Testis (tissue), 3 donors: Measurements from ENCODE around the gene SLC16A3. TPM values are rescaled to one million over a fixed set of nuclear protein-coding genes. Genes with fewer than 3 reads are reported as not detected.
"Not testable (repeated sequence)": the region's sequence is repeated elsewhere in the genome, so short reads cannot be mapped to it uniquely, and the experiment has no call there.

ENCODE experiments used
- DNase-seq: peaks from one replicate; pipeline ENCODE4 v3.0.0-alpha.2; 2019
- H3K27ac ChIP-seq, 2 donors: fragments of 200-600 bp; sonication (generic); one replicate each; pipeline ENCODE4 v1.5.1; 2019
- H3K27me3 ChIP-seq: fragments of 200-600 bp; sonication (generic); one replicate; pipeline ENCODE4 v1.5.1; 2019
- H3K36me3 ChIP-seq: fragments of 200-600 bp; sonication (generic); one replicate; pipeline ENCODE4 v1.5.1; 2017; ENCODE audit warnings: low read depth; ENCODE audit errors: missing control alignments
- H3K4me1 ChIP-seq: fragments of 200-600 bp; sonication (generic); one replicate; pipeline ENCODE4 v1.5.1; 2019
- H3K4me3 ChIP-seq, 2 donors: fragments of 200-600 bp; sonication (generic); one replicate each; pipeline ENCODE4 v1.5.1; 2017 to 2019
- H3K9me3 ChIP-seq: fragments of 200-600 bp; sonication (generic); one replicate; pipeline ENCODE4 v1.5.1; 2017
- CTCF ChIP-seq, 3 experiments: fragments of 450-650 bp in 2 of 3; fragments of 200-600 bp in 1 of 3; sonication (generic) in 1 of 3; IDR thresholded peaks; one replicate each; pipeline ENCODE4 v1.5.1; 2016 to 2019; ENCODE audit warnings: antibody characterized with exemption in 3 of 3, mild to moderate bottlenecking in 2 of 3, moderate library complexity in 1 of 3
- POLR2A ChIP-seq: fragments of 450-650 bp; IDR thresholded peaks from one replicate; pipeline ENCODE4 v1.6.1; 2017; ENCODE audit warnings: antibody characterized with exemption, mild to moderate bottlenecking, moderate library complexity
- WGBS, 2 donors: methylation state at CpG; one replicate each; pipeline ENCODE4 v1.1.5; 2018; 5-methylcytosine and 5-hydroxymethylcytosine counted together
- intact Hi-C: fragments of 100-400 bp; cut with DNase I; formaldehyde crosslinking; loops from one replicate; pipeline ENCODE4 v1.15.1; 2023; ENCODE audit warnings: low total_unique reads
- polyA plus RNA-seq: library from polyadenylated mRNA; stranded (reverse); fragments of 350-450 nt; fragmentation: Illumina TruSeq; extraction: RNeasy Lipid Tissue Mini Kit (QIAGEN cat#74804); gene quantifications from one replicate; pipeline ENCODE4 v1.2.3, GENCODE V29; 2014; ENCODE audit warnings: low read depth, low replicate concordance; ENCODE audit not compliant: insufficient read depth
- total RNA-seq, 2 donors: library from RNA; depleted of rRNA; stranded (reverse); fragments of >200 nt; gene quantifications; one replicate each; pipeline ENCODE4 v1.2.3, GENCODE V29; 2016

SLC16A3 gene
- total and polyA plus RNA-seq, 3 donors from 2014 or later: 67.7 to 71.4 (median 70.6) TPM

DNA sequence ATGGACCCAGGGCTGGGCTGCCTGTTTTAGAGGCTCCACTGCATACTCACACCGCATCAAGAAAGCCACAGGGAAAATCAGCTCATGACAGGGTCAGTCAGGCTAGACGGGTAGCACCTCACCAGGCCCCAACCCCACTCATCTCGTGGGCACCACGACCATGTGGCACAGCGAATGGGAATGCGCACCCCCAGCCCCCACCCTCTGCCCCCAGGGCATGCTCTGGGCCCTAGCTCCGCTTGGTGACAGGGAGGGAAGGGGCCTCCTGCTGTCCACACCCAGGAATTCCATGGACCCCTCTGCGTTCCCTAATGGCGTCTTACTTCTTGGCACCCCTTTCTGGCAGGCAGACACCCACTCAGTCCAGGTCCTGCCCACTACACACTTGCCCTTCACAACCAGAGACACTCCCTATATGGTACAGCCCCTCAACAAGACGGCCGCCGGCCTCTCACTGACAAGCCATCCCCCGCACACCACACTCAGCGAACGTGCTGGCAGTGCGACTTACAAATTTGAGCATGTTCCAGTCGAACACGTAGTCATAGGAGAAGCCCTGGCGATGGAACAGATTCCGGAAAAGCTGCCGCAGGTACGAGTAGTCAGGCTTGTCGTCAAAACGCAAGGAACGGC lies 22.1 kb downstream of the SLC16A3 start:
- H3K9me3 ChIP-seq: no peaks in the 10 kb centered on the region
- no peak for DNase-seq
- TF ChIP-seq POLR2A: no peak
- no peak for TF ChIP-seq CTCF (IDR thresholded peaks at IDR 0.05)
- no peak overlapping the region for H3K4me3 ChIP-seq
- WGBS, 2 donors: 83 to 90% methylated on average over 18 to 25 of the region's 25 CpGs
- H3K27ac ChIP-seq: no peak overlapping the region
- H3K4me1 ChIP-seq: peaks cover 20% of the 10 kb centered on the region
- intact Hi-C loops: no loop called here
- H3K36me3 ChIP-seq: no peaks in the 10 kb centered on the region
- H3K27me3 ChIP-seq: no peaks in the 10 kb centered on the region

- DNase-seq: no peak
- 93 to 94% methylated on average over 12 to 28 of the region's 28 CpGs for WGBS, 2 donors
- Histone ChIP-seq H3K36me3 (no peaks in the 10 kb centered on the region), H3K9me3 (no peaks in the 10 kb centered on the region), H3K4me1 (peaks cover 4% of the 10 kb centered on the region), H3K4me3 (no peak overlapping the region), H3K27ac (no peak overlapping the region), H3K27me3 (no peaks in the 10 kb centered on the region)
- intact Hi-C loops: no loop called here
- no peak for TF ChIP-seq CTCF (IDR thresholded peaks at IDR 0.05)
- TF ChIP-seq POLR2A: no peak
Observed at GRCh38 chr17:82252511-82253178, 23.8 kb downstream of the SLC16A3 start.

- intact Hi-C loops: no loop called here
- Histone ChIP-seq H3K27ac (no peak overlapping the region), H3K36me3 (no peaks in the 10 kb centered on the region)
Observed at GRCh38 chr17:82253179-82253544, 24.3 kb downstream of the SLC16A3 start.

GRCh38 chr17:82254096-82254495 lies 25.3 kb downstream of the SLC16A3 start:
- H3K27ac ChIP-seq, DNase-seq, H3K4me1 ChIP-seq, H3K9me3 ChIP-seq, H3K4me3 ChIP-seq, H3K36me3 ChIP-seq, intact Hi-C loops, H3K27me3 ChIP-seq: not testable (repeated sequence)
- 98% methylated on average over 39 of the region's 39 CpGs; no CpG with 5 or more reads in 1 of the 2 donors for WGBS, 2 donors

More at GRCh38 chr17:82253179-82253544, 24.3 kb downstream of the SLC16A3 start:
- Histone ChIP-seq H3K9me3 (no peaks in the 10 kb centered on the region), H3K27me3 (no peaks in the 10 kb centered on the region), H3K4me1 (no peaks in the 10 kb centered on the region), H3K4me3 (no peak overlapping the region)
- WGBS, 2 donors: 93 to 100% methylated on average over 5 to 12 of the region's 12 CpGs
- no peak for DNase-seq
- TF ChIP-seq CTCF (IDR thresholded peaks at IDR 0.05): no peak

DNA sequence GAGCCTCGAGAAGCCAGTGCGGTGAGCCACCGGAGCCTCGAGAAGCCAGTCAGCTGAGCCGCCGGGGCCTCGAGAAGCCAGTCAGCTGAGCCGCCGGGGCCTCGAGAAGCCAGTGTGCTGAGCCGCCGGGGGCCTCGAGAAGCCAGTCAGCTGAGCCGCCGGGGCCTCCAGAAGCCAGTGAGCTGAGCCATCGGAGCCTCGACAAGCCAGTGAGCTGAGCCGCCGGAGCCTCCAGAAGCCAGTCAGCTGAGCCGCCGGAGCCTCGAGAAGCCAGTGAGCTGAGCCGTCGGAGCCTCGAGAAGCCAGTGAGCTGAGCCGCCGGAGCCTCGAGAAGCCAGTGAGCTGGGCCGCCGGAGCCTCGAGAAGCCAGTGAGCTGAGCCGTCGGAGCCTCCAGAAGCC lies 25.9 kb downstream of the SLC16A3 start:
- DNase-seq, H3K36me3 ChIP-seq, intact Hi-C loops, H3K27me3 ChIP-seq, H3K4me1 ChIP-seq, H3K4me3 ChIP-seq, H3K9me3 ChIP-seq, H3K27ac ChIP-seq: not testable (repeated sequence)
- 94 to 98% methylated on average over 7 to 33 of the region's 33 CpGs for WGBS, 2 donors
